ENCODE results near the gene AKAP3.

Gene AKAP3

DNA sequence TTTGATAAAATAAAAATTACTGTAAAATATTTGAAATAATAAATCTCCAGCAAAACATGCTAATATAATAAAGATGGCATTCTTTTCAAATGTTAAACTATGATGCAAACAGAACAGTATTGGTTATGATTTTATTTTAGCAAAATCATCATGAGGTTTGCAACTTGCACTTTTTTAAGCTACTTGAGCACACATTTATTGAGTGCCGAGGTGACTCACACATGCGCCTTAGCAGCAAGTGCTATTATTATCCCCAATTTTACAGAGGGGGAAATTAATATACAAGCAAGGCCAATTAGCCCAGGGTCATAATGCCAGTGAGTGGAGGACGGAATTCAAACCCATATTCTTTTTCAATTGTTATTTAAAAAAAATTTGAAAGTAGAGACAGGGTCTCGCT lies 79.6 kb downstream of the AKAP3 start:
- TF ChIP-seq, protein P1, sequence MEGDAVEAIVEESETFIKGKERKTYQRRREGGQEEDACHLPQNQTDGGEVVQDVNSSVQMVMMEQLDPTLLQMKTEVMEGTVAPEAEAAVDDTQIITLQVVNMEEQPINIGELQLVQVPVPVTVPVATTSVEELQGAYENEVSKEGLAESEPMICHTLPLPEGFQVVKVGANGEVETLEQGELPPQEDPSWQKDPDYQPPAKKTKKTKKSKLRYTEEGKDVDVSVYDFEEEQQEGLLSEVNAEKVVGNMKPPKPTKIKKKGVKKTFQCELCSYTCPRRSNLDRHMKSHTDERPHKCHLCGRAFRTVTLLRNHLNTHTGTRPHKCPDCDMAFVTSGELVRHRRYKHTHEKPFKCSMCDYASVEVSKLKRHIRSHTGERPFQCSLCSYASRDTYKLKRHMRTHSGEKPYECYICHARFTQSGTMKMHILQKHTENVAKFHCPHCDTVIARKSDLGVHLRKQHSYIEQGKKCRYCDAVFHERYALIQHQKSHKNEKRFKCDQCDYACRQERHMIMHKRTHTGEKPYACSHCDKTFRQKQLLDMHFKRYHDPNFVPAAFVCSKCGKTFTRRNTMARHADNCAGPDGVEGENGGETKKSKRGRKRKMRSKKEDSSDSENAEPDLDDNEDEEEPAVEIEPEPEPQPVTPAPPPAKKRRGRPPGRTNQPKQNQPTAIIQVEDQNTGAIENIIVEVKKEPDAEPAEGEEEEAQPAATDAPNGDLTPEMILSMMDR (IDR thresholded peaks at IDR 0.05; ENCODE audit: insufficient read depth, missing control alignments): no peak

DNA sequence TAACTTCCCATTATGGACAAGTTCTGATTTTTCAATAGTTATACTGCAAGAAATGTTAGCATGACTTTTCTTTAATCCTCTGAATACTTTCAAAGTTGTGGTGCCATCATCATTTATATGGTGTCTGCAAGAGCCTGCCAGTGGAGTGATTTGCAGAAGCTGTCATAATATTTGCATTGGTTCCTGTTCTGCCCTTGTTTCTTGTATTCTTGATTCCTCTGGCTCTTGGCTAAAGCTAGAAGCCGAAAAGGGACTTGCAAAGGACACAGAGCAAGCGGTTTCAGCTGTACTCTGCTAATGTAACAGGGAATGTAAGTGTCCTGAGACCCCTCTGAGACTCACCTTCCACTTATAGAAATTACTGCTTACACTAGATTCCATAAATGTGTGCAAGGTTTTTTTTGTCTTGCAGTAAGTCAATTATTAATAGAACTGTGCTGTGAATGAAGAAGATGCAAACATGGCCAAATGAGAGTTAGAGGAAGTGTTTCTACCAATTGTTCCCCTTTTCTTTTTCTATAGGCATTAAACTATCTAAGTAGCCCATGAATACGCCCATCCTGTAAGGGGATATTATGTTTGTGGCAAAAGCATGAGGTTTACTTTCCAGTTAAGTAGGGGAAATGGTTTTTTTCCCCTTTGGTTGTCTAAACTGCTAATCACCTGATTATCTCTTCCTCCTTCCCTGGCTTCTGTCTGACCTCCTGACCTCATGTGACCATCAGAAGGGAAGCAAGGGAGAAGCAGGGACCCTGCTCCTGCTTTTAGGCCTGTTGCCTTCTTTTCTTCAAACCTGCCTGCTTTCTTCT lies 81.6 kb downstream of the AKAP3 start:
- FAIRE-seq: no peak
- no peak for DNase-seq (ENCODE audit: insufficient read length, low spot score)

More for the DNA sequence above, 79.6 kb downstream of the AKAP3 start:
- FAIRE-seq: no peak
- no peak for DNase-seq (ENCODE audit: insufficient read length, low spot score)

DNA sequence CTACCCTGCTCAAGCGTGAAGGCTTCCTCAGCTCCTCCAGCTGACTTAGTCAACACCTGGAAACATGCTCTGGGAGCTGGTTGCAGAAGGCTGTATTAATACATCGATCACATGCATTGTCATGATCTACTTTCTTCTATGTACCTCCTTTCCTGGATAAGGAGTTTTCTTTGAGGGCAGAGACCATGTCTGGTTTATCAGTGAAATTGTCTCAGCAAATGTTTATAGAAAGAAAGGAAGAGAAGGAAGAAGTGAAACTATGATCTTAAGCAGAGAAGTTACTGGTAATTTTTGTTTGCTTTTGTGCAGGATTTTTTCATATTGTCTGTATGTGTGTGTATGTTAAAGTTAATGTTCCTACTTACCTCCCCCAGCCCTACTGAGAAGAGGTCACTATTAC lies 82.4 kb downstream of the AKAP3 start:
- no peak for FAIRE-seq
- TF ChIP-seq, protein P1 (IDR thresholded peaks at IDR 0.05; ENCODE audit: insufficient read depth, missing control alignments): no peak
- DNase-seq (ENCODE audit: insufficient read length, low spot score): no peak

More for the DNA sequence above, 81.6 kb downstream of the AKAP3 start:
- TF ChIP-seq, protein P1 (IDR thresholded peaks at IDR 0.05; ENCODE audit: insufficient read depth, missing control alignments): no peak

All from D721Med (cell line).